ENCODE data around the gene PDZRN4.
A peak's percentile ranks its signal among the peaks of the same experiment; 100 is the strongest.
"Not testable (repeated sequence)": the region's sequence is repeated elsewhere in the genome, so short reads cannot be mapped to it uniquely, and the experiment has no call there.

Gene PDZRN4

DNA sequence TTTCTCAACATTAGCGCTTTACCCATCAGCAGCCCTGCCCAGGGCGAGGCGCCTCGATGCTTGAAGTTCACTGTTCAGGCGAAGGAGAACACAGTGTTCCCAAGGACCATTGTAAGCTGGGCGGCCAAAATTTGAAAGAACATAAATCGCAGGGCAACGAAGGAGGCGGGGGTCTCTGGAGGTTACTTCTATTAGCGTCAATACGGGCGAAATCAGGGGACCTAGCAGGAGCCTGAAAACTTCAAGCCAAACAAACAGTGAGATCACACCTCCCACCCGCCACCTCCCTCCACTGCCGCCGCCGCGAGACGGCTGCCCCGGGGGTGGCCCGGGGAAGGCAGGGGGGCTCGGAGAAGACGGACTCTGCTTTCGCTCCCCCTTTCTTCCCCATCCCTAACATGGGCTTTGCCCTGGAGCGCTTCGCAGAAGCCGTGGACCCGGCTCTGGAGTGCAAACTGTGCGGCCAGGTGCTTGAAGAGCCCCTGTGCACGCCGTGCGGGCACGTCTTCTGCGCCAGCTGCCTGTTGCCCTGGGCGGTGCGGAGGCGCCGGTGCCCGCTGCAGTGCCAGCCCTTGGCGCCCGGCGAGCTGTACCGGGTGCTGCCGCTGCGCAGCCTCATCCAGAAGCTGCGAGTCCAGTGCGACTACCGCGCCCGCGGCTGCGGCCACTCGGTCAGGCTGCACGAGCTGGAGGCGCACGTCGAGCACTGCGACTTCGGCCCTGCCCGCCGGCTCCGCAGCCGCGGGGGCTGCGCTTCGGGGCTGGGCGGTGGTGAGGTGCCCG, at the start of gene PDZRN4:
TSS of gene PDZRN4 (plus strand) at position 263 of the 783 bp plus-strand sequence.
- H3K36me3 Mint-ChIP-seq (ENCODE audit: low read depth): no peaks in the 10 kb centered on the region
- peaks cover 39% of the 10 kb centered on the region for H3K27me3 Mint-ChIP-seq
- no peak within 1 kb of the TSS for H3K27ac Mint-ChIP-seq
- peak within 1 kb of the TSS; percentile 48 for H3K4me3 Mint-ChIP-seq
- H3K9me3 Mint-ChIP-seq: no peaks in the 10 kb centered on the region
- peaks cover 22% of the 10 kb centered on the region for H3K4me1 Mint-ChIP-seq (ENCODE audit: low read depth)
- intact Hi-C loops (cut with micrococcal nuclease): no loop called here

DNA sequence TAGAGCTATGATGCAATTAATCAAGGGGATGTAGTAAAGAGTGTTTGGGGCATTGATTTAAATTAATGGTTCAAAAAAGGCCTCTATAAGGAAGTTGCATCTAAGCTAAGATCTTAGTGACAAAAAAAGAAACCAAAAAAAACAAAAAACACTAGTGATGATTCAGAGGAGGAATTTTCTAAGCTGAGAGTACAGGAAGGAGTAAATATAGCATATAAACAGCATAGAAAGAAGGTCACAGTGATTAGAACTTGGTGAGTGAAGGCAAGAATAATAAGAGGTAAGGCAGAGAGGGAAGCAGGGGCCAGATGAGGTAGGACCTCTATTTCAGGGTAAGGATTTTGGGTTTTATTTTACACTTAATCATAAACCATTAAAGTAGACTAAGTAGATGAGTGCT, 48.0 kb upstream of the PDZRN4 start:
- Mint-ChIP-seq H3K36me3 (ENCODE audit: low read depth) (no peaks in the 10 kb centered on the region), H3K4me1 (ENCODE audit: low read depth) (no peaks in the 10 kb centered on the region), H3K4me3 (no peak overlapping the region), H3K9me3 (peaks cover 27% of the 10 kb centered on the region), H3K27me3 (no peaks in the 10 kb centered on the region), H3K27ac (no peak overlapping the region)
- intact Hi-C loops (cut with micrococcal nuclease): no loop called here

DNA sequence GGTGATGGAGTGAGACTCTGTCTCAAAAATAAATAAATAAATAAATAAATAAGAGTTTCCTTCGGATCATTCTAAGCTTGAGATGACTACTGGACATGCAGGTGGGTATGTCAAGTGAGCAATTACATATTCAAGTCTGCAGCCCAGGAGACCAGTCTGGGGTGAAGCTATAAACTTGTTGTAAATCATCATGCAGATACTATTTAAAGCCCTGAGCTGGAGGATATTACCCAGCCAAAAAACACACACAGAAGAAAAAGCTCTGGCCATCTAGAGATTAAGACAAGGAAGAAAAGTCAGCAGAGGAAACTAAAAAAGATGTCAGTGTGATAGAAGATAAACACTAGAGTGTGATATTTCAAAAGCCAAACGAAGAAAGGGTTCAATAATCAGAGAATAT, 47.0 kb upstream of the PDZRN4 start:
- Mint-ChIP-seq H3K36me3 (ENCODE audit: low read depth) (no peaks in the 10 kb centered on the region), H3K27me3 (no peaks in the 10 kb centered on the region), H3K9me3 (peaks cover 27% of the 10 kb centered on the region), H3K27ac (no peak overlapping the region), H3K4me3 (no peak overlapping the region), H3K4me1 (ENCODE audit: low read depth) (no peaks in the 10 kb centered on the region)
- intact Hi-C loops (cut with micrococcal nuclease): no loop called here

DNA sequence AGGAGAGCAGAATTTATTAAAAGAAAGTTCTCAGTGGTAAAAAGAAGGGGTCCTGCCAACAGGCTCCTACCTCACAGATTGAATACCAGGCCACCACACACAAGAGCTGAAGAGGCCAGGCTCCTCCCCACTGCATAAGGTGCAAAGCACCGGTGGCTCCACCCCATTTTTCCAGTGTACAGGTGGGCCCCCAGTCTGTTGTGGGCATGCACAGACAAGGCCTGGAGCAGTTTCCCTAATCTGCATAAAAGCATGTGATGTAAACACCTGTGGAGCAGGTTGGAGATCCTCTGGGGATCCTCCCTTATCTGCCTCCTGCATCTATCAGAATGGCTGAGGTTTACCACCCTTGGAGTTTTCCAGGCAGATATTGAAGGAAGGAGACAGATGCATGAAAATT, 45.7 kb upstream of the PDZRN4 start:
- no peaks in the 10 kb centered on the region for H3K27me3 Mint-ChIP-seq
- no peaks in the 10 kb centered on the region for H3K4me1 Mint-ChIP-seq (ENCODE audit: low read depth)
- H3K4me3 Mint-ChIP-seq: no peak overlapping the region
- intact Hi-C loops (cut with micrococcal nuclease): no loop called here
- H3K9me3 Mint-ChIP-seq: peaks cover 27% of the 10 kb centered on the region
- no peak overlapping the region for H3K27ac Mint-ChIP-seq
- H3K36me3 Mint-ChIP-seq (ENCODE audit: low read depth): no peaks in the 10 kb centered on the region

DNA sequence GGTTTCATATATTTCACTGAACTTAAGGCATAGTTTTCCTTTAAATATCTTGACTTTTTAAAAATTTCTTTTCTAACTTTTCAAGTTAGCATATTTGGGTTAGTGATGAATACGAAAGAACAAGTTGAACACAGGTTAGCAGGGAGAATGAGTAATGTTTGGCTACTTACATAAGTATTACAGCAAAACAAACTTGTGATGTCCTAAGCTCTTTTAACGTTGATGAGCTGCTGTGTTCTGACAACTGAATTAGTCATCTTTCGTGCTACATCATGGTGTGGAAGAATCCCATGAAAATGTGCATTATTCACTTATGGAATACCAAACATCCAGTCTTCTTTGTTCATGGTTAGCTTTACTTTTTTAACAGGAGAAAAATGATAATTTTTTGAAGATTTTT, 36.3 kb upstream of the PDZRN4 start:
- peaks cover 9% of the 10 kb centered on the region for H3K9me3 Mint-ChIP-seq
- no peaks in the 10 kb centered on the region for H3K36me3 Mint-ChIP-seq (ENCODE audit: low read depth)
- H3K27ac Mint-ChIP-seq: no peak overlapping the region
- H3K27me3 Mint-ChIP-seq: no peaks in the 10 kb centered on the region
- no peaks in the 10 kb centered on the region for H3K4me1 Mint-ChIP-seq (ENCODE audit: low read depth)
- no peak overlapping the region for H3K4me3 Mint-ChIP-seq
- intact Hi-C loops (cut with micrococcal nuclease): no loop called here

DNA sequence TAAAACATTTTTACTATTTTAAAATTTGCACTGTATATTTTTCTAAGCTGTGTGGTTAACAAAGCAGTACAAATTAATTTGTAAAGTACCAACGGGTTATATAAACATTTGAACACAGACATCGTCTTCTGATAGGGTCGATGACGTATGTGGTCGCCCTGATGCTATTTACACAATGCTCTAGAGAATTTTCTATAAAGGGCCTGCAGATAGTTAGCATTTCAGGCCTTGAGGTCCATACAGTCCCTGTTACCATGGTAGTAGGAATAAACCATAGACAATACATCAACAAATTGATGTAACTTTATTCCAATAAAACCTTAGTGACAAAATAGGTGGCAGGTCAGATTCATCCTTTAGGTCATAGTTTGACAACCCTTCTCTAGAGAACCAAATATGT, 25.7 kb upstream of the PDZRN4 start:
- no peaks in the 10 kb centered on the region for H3K27me3 Mint-ChIP-seq
- intact Hi-C loops (cut with micrococcal nuclease): no loop called here
- H3K27ac Mint-ChIP-seq: no peak overlapping the region
- H3K4me3 Mint-ChIP-seq: no peak overlapping the region
- no peaks in the 10 kb centered on the region for H3K4me1 Mint-ChIP-seq (ENCODE audit: low read depth)
- H3K36me3 Mint-ChIP-seq (ENCODE audit: low read depth): no peaks in the 10 kb centered on the region
- no peaks in the 10 kb centered on the region for H3K9me3 Mint-ChIP-seq

DNA sequence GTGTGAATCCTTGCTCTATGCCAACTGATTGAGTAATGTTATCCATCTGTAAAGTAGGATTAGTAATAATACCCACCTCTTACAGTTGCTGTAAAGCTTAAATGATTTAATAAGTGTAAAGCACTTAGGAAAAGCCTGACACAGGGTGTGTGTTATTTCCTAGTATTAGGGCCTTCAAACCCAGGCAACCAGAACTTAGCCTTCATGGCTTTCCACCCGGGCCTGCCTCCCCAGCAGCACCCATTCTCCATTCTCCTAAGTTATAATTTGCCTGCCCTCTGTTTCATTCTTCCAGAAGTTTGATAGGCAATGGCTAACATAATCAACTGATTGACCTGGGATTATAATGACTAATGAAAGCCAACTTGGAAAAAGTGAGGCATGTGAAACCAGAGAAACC, 20.4 kb upstream of the PDZRN4 start:
- Mint-ChIP-seq H3K4me1 (ENCODE audit: low read depth) (no peaks in the 10 kb centered on the region), H3K9me3 (peaks cover 5% of the 10 kb centered on the region), H3K27me3 (no peaks in the 10 kb centered on the region), H3K36me3 (ENCODE audit: low read depth) (no peaks in the 10 kb centered on the region), H3K4me3 (no peak overlapping the region), H3K27ac (no peak overlapping the region)
- intact Hi-C loops (cut with micrococcal nuclease): no loop called here

DNA sequence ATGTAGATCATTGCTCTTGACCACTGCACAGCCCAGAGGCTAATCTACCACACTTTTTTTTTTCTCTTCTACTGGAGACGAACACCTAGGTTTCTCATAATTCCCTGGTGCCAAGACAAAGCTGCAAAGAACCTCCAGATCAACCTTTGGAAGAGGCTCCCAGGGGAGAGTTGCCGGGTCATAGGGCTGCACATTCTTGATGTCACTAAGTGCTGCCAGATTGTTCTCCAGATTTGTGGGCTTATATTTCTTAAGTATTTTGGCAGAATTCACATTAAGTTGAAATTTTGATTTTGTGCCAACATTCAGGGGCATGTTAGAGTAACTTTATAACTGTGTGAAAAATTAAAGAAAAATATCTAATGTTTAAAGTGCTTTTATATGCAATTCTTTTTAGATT, 13.5 kb upstream of the PDZRN4 start:
- Mint-ChIP-seq H3K36me3 (ENCODE audit: low read depth) (no peaks in the 10 kb centered on the region), H3K27ac (no peak overlapping the region), H3K9me3 (peaks cover 5% of the 10 kb centered on the region), H3K27me3 (no peaks in the 10 kb centered on the region), H3K4me3 (no peak overlapping the region), H3K4me1 (ENCODE audit: low read depth) (no peaks in the 10 kb centered on the region)
- intact Hi-C loops (cut with micrococcal nuclease): no loop called here

DNA sequence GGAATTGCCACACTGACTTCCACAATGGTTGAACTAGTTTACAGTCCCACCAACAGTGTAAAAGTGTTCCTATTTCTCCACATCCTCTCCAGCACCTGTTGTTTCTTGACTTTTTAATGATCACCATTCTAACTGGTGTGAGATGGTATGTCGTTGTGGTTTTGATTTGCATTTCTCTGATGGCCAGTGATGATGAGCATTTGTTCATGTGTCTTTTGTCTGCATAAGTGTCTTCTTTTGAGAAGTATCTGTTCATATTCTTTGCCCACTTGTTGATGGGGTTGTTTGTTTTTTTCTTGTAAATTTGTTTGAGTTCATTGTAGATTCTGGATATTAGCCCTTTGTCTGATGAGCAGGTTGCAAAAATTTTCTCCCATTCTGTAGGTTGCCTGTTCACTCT, 8.6 kb upstream of the PDZRN4 start:
- H3K4me3 Mint-ChIP-seq; H3K4me1 Mint-ChIP-seq (ENCODE audit: low read depth); H3K27ac Mint-ChIP-seq; H3K9me3 Mint-ChIP-seq; H3K27me3 Mint-ChIP-seq; H3K36me3 Mint-ChIP-seq (ENCODE audit: low read depth); intact Hi-C loops (cut with micrococcal nuclease): not testable (repeated sequence)

DNA sequence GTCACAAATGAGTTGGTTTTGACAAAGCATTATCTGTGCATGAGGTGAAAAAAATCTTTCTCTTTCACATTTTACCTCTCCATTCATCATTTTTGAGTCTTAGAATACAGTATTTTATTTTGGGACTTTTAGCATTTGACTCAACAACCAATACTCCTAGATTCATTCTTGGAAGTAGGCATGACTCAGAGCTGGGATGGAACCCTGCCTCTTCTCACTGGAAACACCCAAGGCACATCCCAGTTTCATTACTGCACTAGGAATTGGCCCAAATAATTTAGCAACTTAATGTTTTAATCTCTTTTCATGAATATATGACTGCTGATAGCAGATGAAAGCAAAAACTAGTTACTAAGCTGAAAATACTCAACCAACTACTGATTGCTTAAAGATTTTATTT, 3.3 kb upstream of the PDZRN4 start:
- no peaks in the 10 kb centered on the region for H3K36me3 Mint-ChIP-seq (ENCODE audit: low read depth)
- no peak overlapping the region for H3K4me3 Mint-ChIP-seq
- no peaks in the 10 kb centered on the region for H3K9me3 Mint-ChIP-seq
- H3K4me1 Mint-ChIP-seq (ENCODE audit: low read depth): peaks cover 19% of the 10 kb centered on the region
- intact Hi-C loops (cut with micrococcal nuclease): no loop called here
- H3K27ac Mint-ChIP-seq: no peak overlapping the region
- H3K27me3 Mint-ChIP-seq: peaks cover 28% of the 10 kb centered on the region

DNA sequence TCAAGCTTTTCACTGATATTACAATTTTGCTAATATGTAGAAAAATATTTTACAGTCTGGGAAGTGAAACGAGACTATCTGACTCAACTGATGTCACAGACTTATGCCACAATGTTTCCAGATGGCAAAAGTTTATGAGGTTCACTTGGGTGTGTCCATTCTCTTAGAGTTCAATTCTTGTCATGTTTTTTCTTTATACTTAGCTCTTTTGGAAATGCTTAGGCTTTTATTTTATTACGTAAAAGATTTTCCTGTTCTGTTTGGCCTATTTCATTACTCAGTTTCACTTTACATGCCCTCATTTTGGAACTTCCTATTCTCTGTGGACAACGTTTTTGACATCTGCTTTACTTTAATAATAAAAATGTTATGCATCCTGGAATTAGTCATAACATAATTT, 2.1 kb upstream of the PDZRN4 start:
- peaks cover 35% of the 10 kb centered on the region for H3K27me3 Mint-ChIP-seq
- H3K27ac Mint-ChIP-seq: no peak overlapping the region
- H3K9me3 Mint-ChIP-seq: no peaks in the 10 kb centered on the region
- H3K4me3 Mint-ChIP-seq: no peak overlapping the region
- peaks cover 22% of the 10 kb centered on the region for H3K4me1 Mint-ChIP-seq (ENCODE audit: low read depth)
- intact Hi-C loops (cut with micrococcal nuclease): no loop called here
- H3K36me3 Mint-ChIP-seq (ENCODE audit: low read depth): no peaks in the 10 kb centered on the region

DNA sequence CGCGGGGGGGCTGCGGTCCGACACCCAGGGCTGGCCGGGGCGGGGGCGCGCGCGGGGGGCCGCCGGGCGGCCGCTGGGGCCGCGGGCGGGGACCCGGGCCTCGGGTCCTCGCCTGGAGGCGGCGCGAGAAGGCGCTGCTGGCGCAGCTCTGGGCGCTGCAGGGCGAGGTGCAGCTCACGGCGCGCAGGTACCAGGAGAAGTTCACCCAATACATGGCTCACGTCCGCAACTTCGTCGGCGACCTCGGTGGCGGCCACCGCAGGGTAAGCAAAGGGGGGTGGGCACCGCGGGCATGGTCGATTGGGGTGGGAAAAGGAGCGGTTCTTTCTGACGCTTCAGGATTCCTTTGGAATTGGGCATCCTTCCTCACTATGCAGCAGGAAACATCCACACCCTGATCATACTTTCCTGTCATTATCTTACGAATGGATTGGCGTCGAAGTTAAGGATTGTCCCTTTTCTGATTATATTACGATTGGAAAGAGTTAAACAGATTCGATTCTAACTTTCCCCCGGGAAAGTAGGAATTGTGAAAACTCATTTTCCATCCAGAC, 798 bp downstream of the PDZRN4 start:
- intact Hi-C loops (cut with micrococcal nuclease): no loop called here
- H3K36me3 Mint-ChIP-seq (ENCODE audit: low read depth): no peaks in the 10 kb centered on the region
- H3K4me3 Mint-ChIP-seq: peak overlapping the region; percentile 48
- peaks cover 39% of the 10 kb centered on the region for H3K27me3 Mint-ChIP-seq
- H3K9me3 Mint-ChIP-seq: no peaks in the 10 kb centered on the region
- H3K4me1 Mint-ChIP-seq (ENCODE audit: low read depth): peaks cover 22% of the 10 kb centered on the region
- H3K27ac Mint-ChIP-seq: no peak overlapping the region

DNA sequence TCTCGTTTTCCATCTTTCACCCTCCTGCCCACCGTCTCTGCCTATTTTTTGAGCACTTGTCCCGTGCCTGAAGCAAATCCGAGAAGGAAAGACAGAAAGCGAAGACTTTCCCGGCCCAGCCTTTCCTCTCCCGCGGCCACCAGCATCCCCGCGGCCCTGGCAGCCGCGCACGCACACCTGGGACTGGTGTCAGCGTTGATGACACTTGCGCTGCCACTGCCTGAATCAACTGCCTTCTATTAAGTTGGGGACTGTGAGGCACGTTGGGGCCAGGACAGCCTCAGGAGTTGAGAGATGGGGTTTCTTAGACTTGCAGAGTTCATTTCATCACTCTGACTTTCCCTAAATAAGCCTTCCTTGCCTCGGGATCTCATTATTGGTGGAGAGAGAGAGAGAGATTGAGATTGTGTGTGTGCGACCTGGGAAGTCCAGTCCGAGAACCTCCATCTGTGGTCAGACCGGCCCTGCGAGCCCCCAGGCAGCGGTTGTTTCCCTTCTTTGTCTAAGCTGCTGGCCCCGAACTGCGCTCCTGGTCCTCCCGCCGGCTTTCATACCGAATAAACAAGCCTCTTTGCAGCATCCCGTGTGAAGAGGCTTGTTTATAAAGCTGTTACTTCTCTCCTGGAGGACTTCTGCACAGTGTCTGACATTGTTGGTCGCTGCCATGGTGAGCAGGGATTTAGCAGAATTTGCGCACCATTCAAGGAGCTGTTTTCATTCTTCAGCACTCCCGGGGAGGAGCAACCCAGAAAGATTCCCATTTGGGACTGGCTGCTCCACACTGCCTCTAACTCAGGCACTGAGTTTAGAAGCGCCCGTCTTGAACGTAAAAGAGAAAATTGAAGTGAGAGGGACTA, 1.5 kb downstream of the PDZRN4 start:
- intact Hi-C loops (cut with micrococcal nuclease): no loop called here
- no peak overlapping the region for H3K4me3 Mint-ChIP-seq
- H3K27ac Mint-ChIP-seq: no peak overlapping the region
- H3K27me3 Mint-ChIP-seq: peaks cover 39% of the 10 kb centered on the region
- H3K4me1 Mint-ChIP-seq (ENCODE audit: low read depth): peaks cover 22% of the 10 kb centered on the region
- no peaks in the 10 kb centered on the region for H3K9me3 Mint-ChIP-seq
- H3K36me3 Mint-ChIP-seq (ENCODE audit: low read depth): no peaks in the 10 kb centered on the region

DNA sequence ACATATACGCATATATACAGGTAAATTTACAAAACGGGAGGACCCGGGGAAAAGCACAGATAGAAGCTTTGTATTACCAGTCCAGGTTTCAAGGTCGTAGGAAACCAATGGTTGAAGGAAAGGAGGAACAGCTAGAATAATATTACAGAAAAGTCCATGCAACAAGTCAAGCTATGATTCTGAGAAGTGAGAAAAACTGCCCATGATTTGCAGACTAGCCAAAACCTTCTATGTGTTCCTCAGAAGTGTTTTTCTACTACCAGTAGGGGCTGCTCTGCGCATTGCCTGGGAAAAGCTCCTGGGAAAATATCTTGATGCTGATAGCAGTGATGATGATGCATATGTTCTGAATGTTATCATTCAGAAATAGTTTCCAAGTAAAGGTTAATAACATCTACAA, 2.2 kb downstream of the PDZRN4 start:
- Mint-ChIP-seq H3K27ac (no peak overlapping the region), H3K9me3 (no peaks in the 10 kb centered on the region), H3K4me3 (no peak overlapping the region), H3K36me3 (ENCODE audit: low read depth) (no peaks in the 10 kb centered on the region), H3K4me1 (ENCODE audit: low read depth) (peaks cover 22% of the 10 kb centered on the region), H3K27me3 (peaks cover 39% of the 10 kb centered on the region)
- intact Hi-C loops (cut with micrococcal nuclease): no loop called here

Measured in dendritic cell treated with granulocyte-macrophage colony-stimulating factor and Interleukin-4, amounts not matched to agents 40 ng/mL and 50 ng/mL, for 4 days (primary cell).